ACHN (cell line): ENCODE results near the gene FAAP20.

Source experiments
- DNase-seq: peaks from one replicate; pipeline ENCODE4 v3.0.0-alpha.2; 2015
- in situ Hi-C: cut with HindIII; loops from 2 replicates; pipeline ENCODE4 v1.10.0; 2017; ENCODE audit warnings: low sequenced_read_pairs, low pct_ligation_motif_present, low pct_unique_long_range_greater_than_20kb

The FAAP20 gene

GRCh38 chr1:2202008-2202575 is 7.5 kb upstream of the FAAP20 start:
- no peak for DNase-seq
- in situ Hi-C loops, result loop anchor here (25.0 kb wide), 1 partner anchor 185 kb away; the partner anchor contains the start of genes MORN1 and RER1

- in situ Hi-C loops, result loop anchor here (25.0 kb wide), 1 partner anchor 186 kb away; the partner anchor contains the start of genes MORN1 and RER1
- DNase-seq, result no peak
These were observed 6.5 kb upstream of the FAAP20 start for GRCh38 chr1:2201062-2201461.

- no peak for DNase-seq
- in situ Hi-C loops, result loop anchor here (25.0 kb wide), 1 partner anchor 187 kb away; the partner anchor contains the start of genes MORN1 and RER1
These were observed 5.9 kb upstream of the FAAP20 start for GRCh38 chr1:2200308-2200943.

- peak; percentile 88 for DNase-seq
- in situ Hi-C loops, result no loop called here
These were observed 4.7 kb upstream of the FAAP20 start for GRCh38 chr1:2199042-2199810.

GRCh38 chr1:2198571-2198970 is 4.0 kb upstream of the FAAP20 start:
- DNase-seq, result no peak
- in situ Hi-C loops, result no loop called here

- DNase-seq, result no peak
- in situ Hi-C loops, result no loop called here
These were observed 3.2 kb upstream of the FAAP20 start for GRCh38 chr1:2197707-2198165.

GRCh38 chr1:2196901-2197638 is 2.5 kb upstream of the FAAP20 start:
- no peak for DNase-seq
- in situ Hi-C loops, result no loop called here

- in situ Hi-C loops, result no loop called here
- DNase-seq, result no peak
These were observed 1.2 kb upstream of the FAAP20 start for GRCh38 chr1:2195785-2196184.

- in situ Hi-C loops, result no loop called here
- peak; percentile 85 for DNase-seq
These were observed 514 bp upstream of the FAAP20 start for GRCh38 chr1:2194898-2195673.

GRCh38 chr1:2193514-2194281 is 874 bp downstream of the FAAP20 start:
- in situ Hi-C loops, result no loop called here
- no peak for DNase-seq

- DNase-seq, result no peak
- in situ Hi-C loops, result no loop called here
These were observed 2.3 kb downstream of the FAAP20 start for GRCh38 chr1:2192031-2192995.

GRCh38 chr1:2190491-2190976 is 4.0 kb downstream of the FAAP20 start:
- in situ Hi-C loops, result no loop called here
- DNase-seq, result no peak

GRCh38 chr1:2189459-2190425 is 4.8 kb downstream of the FAAP20 start:
- in situ Hi-C loops, result no loop called here

GRCh38 chr1:2188336-2188735 is 6.2 kb downstream of the FAAP20 start:
- in situ Hi-C loops, result no loop called here
- no peak for DNase-seq

More at GRCh38 chr1:2189459-2190425, 4.8 kb downstream of the FAAP20 start:
- DNase-seq, result peak; percentile 83

- no peak for DNase-seq
- in situ Hi-C loops, result no loop called here
These were observed 7.0 kb downstream of the FAAP20 start for GRCh38 chr1:2187619-2188018.
